DLD1 (cell line): ENCODE data around the gene AP1S3.
"Not testable (repeated sequence)": the region's sequence is repeated elsewhere in the genome, so short reads cannot be mapped to it uniquely, and the experiment has no call there.

Experiments used
- in situ Hi-C: cut with HindIII; loops from 2 replicates; pipeline ENCODE4 v1.10.0; 2017; ENCODE audit warnings: low sequenced_read_pairs

AP1S3 gene

DNA sequence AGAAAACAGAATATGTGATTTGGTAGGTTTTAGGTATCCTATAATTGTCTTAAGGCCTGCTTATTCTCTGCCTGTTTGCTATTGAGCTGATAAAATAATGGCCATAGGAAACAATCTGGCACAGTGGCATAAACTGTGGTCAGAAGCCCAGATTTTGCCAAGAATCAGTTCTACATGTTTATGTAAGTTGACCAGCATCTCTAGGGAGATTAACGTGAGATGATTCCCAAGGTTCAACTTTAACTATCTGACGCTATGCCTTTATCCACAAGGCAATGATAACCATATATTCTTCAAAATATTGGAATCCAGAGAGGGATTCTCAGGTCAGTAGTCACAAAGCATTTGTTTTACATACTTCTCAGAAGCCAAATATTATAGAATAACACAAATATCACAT, 25.6 kb downstream of the AP1S3 start:
- in situ Hi-C loops = no loop called here

DNA sequence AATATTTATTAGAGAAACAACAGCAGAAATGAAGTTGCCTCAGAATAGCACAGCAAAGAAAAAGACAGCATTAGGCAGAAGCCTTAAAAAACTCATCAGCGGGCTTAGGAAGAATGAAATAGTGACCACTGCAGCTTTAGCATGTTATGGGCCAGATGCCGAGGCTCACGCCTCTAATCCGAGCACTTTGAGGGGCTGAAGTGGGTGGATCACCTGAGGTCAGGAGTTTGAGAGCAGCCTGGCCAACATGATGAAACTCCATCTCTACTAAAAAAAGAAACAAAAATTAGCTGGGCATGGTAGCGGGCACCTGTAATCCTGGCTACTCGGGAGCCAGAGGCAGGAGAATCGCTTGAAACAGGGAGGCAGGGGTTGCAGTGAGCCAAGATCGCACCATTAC, 32.4 kb downstream of the AP1S3 start:
- in situ Hi-C loops = no loop called here

DNA sequence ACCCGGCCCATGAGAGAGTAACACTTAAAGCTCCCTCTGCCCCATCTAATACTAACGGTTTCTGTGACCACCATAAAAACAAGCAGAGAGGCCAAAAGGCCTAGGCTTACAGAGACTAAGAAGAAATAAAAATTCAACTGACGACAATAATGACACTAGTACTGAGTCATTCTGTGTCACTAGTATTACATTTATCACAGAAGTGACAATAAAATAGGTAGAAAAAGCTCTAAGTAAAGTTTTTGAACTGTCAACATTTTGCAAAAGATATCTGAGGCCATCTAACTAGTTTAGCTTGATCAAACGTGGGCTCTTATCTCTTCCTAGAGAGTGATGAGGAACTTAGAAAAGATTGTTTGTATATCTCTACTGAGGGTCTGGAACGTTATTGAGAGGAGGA, 35.6 kb downstream of the AP1S3 start:
- in situ Hi-C loops = no loop called here

DNA sequence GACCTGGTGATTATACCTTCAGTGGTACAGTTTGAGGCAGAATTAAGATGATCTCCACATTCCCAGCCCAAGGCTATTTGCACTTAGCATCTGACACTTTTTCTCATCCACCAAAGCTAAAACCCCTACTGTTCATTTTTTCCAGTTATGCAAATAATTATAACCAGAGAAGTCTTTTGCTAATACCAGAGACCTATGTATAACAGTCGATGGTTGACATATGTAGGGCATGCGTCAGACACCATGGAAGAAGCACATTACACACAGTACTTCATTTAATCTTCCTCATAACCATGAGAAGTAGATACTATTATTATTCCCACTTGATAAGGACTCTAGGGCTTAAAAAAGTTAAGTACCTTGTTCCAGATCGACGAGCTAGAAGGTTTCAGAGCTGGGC, 36.5 kb downstream of the AP1S3 start:
- in situ Hi-C loops = no loop called here

DNA sequence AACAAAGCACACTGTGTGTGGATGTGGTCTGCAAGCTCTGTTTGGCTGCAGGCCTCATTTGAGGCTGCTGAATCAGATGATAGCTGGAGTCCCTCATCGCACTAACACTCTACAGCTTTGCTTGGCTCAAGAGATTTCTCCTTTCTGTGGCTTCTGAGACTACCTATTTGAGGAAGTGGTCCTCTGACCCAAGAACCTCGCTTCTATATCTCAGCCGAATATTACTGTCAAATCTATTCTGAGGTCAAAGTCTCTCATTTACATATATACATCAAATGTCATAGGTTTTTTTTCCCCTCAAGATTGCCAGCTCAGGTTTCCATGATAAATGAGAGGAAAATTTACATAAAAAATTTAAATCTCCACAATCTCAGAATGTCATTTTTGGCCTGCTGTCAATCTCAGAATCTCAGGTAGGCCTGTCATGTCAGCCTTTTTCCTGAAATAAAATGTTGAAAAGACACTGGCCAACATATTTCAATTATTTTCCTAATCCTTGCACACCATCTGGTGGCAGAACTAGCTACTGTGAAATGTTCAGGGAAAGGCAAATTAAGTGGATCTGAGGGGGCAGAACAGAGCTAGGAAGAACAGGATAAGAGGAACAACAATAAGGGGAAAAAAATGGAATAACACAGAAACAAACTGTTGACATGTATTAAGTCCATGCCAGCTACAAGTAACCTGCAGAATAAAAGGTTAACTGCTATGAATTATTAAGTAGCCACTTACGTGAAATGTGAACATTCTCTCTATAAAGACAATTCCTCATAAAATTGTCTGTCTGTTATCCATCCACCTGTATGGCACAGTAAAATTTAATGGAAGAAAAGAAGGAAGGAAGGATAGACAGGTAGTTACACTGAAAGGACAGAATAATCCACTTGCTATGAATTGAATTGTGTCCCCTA, 39.3 kb downstream of the AP1S3 start:
- in situ Hi-C loops = no loop called here

- in situ Hi-C loops = no loop called here
Measured at GRCh38 chr2:223797037-223797436, 40.3 kb downstream of the AP1S3 start.

DNA sequence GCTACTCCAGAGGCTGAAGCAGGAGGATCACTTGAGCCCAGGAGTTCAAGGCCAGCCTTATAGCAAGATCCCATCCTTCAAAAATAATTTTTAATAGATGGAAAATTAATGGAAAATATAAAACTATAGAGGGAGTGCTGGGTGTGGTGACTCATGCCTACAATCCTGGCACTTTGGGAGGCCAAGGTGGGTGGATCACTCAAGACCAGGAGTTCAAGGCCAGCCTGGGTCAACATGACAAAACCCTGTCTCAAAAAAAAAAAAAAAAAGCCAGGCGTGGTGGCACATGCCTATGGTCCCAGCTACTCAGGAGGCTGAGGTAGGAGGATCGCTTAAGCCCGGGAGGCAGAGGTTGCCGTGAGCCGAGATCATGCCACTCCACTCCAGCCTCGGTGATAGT, 48.0 kb downstream of the AP1S3 start:
- in situ Hi-C loops = no loop called here

- in situ Hi-C loops = no loop called here
Measured at GRCh38 chr2:223788826-223789225, 48.6 kb downstream of the AP1S3 start.

DNA sequence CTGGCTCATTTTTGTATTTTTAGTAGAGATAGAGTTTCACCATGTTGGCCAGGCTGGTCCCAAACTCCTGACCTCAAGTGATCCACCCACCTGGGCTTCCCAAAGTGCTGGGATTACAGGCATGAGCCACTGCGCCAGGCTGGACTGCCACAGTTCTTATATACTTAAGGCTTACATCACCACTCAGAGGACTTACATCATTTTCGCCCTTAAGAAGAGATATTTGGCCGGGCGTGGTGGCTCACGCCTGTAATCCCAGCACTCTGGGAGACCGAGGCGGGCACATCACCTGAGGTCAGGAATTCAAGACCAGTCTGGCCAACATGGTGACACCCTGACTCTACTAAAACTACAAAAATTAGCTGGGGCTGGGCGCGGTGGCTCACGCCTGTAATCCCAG, 49.3 kb downstream of the AP1S3 start:
- in situ Hi-C loops = not testable (repeated sequence)

GRCh38 chr2:223787358-223787757, 50.0 kb downstream of the AP1S3 start:
- in situ Hi-C loops = no loop called here

DNA sequence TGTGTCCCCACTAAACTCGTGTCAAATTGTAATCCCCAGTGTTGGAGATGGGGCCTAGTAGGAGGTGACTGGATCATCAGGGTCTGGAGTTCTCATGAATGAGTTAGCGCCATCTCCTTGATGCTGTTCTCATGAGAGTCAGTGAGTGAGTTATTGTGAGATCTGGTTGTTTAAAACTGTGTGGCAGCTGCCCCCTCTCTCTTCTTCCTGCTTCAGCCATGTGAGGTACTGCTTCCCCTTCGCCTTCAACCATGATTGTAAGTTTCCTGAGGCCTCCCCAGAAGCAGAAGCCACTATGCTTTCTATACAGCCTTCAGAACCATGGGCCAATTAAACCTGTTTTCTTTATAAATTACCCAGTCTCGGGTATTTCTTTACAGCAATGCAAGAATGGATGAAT, 50.4 kb downstream of the AP1S3 start:
- in situ Hi-C loops = no loop called here

DNA sequence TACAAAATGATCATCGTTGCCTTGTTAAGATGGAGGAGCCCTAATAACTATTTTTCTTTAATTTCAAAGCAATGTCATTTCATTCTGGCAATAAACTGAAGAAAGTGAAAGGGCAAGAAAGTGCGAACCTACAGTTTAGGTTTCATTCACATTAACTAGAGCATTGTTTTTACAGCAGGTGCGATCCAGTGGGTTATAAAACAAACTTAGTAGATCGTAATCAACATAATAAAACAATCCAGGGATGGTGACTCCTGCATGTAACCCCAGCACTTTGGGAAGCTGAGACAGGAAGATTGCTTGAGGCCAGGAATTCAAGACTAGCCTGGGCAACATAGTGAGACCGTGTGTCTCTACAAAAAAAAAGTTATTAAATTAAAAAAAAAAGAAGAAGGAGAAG, 51.1 kb downstream of the AP1S3 start:
- in situ Hi-C loops = no loop called here

DNA sequence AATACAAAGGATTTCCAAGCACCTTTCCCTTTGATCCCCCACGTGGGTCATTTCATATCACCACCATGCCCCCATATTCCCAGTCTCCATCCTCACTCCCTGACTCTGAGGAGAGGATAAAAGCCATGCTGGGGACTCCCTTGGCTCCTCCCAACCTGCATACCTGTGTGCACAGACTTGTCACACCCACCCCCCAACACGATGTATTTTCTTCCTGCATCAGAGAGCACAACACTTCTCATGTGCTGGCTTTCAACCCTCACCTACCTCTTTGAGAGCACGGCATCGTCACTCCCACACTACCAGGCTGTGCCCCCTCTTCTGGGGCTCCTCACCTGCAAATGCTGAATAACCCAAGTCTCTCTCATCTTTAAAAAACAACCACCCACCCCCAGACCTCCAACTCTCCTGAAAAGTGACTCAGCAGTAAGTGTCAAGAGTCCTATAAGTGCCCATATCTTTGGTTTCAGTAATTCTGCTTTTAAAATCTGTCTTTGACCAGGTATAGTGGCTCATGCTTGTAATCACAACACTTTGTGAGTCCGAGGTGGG, 53.1 kb downstream of the AP1S3 start:
- in situ Hi-C loops = no loop called here

DNA sequence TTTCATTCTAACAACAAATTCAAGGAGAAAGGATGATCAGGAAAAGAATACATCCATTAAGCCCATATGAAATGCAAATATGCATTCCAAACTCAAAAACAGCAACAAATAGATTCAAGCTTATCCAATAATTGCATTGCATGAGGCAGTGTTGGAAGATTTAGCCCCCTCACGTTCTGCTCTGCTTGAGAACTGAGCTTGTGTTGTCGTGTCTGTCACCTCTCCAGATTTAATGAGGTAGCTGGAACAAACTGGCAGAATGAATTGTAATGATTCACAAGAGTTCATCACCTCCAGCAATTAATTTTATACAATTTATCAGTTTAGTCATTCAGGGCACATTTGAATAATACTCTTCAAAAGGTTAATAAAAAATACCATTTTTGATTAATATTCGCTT, 54.8 kb downstream of the AP1S3 start:
- in situ Hi-C loops = no loop called here

GRCh38 chr2:223781560-223781959, 55.8 kb downstream of the AP1S3 start:
- in situ Hi-C loops = no loop called here

DNA sequence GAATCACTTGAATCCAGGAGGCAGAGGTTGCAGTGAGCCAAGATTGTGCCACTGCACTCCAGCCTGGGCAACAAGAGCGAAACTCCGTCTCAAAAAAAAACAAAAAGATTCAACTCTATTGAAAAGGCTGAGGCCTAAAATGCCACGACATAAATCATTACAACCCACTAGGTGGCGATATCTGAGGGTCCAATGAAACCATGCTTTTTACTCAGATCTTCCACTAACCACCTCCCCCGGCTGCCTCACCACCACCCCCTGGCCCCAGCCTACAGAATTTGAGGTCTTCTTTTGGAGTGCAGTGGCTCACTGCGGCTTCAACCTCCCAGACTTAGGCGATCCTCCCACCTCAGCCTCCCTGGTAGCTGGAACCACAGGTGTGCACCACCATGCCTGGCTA, 57.5 kb downstream of the AP1S3 start:
- in situ Hi-C loops = no loop called here

DNA sequence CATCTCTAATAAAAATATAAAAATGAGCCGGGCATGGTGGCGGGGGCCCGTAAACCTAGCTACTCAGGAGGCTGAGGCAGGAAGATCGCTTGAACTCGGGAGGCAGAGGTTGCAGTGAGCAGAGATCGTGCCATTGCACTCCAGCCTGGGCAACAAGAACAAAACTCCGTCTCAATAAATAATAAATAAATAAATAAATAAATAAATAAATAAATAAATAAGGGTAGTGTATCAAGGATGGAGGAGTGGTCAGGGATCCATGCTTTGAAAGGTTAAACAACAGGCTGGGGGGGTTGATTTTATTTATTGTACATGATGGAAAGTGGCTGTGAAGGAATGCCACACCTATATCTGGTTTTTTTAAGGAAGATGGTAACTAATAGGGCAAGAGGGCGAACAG, 63.2 kb downstream of the AP1S3 start:
- in situ Hi-C loops = no loop called here

GRCh38 chr2:223772363-223772762, 65.0 kb downstream of the AP1S3 start:
- in situ Hi-C loops = no loop called here

GRCh38 chr2:223771475-223771874, 65.9 kb downstream of the AP1S3 start:
- in situ Hi-C loops = no loop called here

DNA sequence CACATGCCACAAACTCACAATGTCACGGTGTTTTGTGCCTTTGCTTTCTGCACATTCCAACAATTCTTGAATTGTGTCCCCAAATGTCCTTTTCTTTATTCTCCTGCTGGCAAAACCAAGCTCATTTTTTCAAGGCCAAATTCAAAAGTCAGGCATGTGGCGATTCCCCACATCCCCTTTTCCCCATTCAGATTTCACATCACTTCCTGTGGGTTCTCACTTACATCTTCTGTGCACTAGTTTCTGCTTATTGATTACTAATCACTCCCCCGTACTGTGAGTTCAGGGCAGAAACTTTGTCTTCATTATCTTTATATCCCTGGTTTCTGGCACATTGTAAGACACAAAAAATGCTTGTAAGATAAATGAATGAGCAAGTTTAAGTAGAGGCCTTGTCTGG, 69.2 kb downstream of the AP1S3 start:
- in situ Hi-C loops = no loop called here

DNA sequence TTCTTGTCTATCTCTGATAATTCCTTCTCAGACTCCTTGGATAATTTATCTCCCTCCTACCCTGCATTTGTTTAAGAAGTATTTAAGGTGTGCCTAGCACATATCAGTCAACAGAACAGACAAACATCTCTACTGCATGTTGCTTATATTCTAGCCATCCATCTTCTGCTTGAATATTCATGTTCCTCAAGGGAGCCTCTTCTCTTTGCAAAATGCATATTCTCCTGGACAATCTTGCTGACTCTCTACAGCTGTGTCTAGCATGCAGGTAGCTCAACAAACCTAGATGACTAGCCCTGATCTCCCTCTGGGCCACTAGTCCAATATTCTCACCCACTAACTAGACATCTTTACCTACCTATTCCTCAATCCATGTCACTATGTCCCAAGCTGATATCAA, 70.0 kb downstream of the AP1S3 start:
- in situ Hi-C loops = no loop called here

DNA sequence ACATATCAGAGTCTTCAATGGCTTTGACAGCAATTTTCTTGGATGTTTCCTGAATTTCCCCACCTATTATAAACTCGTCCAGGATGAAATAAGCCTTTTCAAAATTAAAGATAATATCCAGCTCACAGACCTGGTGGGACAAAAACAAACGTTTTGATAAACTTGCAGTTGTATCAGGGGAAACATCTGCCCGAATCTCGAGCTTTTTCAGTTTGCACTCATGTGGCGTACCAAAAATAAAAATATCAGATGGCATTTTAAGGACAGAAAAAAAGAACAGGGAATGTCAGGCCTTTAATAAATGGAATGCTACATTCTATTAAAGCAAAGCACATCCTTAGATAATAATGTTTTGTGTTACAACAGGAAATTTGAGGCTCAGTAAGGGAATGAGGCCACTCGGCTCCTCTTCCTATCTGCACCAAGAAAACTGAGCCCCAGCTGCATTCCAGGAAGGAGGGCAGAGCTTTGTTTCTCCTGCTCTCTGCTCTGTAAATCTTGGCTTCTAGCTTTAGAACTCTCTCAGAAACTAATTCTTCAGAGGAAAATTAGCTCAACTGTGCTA, 72.1 kb downstream of the AP1S3 start:
- in situ Hi-C loops = no loop called here
